Forelimb muscle (tissue), 1 donor: ENCODE data around the gene LINC00237. TPM values are rescaled to one million over a fixed set of nuclear protein-coding genes. Genes with fewer than 3 reads are reported as not detected.

Experiments
- DNase-seq: peaks from one replicate; pipeline ENCODE4 v3.0.0-alpha.2; 2013; ENCODE audit warnings: low read depth
- polyA plus RNA-seq: library from polyadenylated mRNA; unstranded; fragments of 120-200 nt; gene quantifications from one replicate; pipeline ENCODE4 v1.2.1, GENCODE V29; 2013; ENCODE audit not compliant: insufficient read length

The LINC00237 gene
- polyA plus RNA-seq, 1 donor, result not detected

GRCh38 chr20:21047981-21048380, 58.2 kb downstream of the LINC00237 start:
- DNase-seq, result no peak

- no peak for DNase-seq
These were observed 59.6 kb downstream of the LINC00237 start for GRCh38 chr20:21046413-21047070.

Other genes starting within 250 kb of the LINC00237 start
- 17.0 TPM for gene KIZ, start 19.7 kb upstream of the LINC00237 start, polyA plus RNA-seq
- 42.3 TPM for gene XRN2, start 197.0 kb upstream of the LINC00237 start, polyA plus RNA-seq